Stimulated activated naive B cell treated with anti-CD40 and anti-IgM and Interleukin-4, amounts not matched to agents 10 μg/mL and 1 μg/mL and 100 μg/mL, for 72 hours (primary cell): Measurements from ENCODE around the gene TM4SF18.
"Not testable (repeated sequence)": the region's sequence is repeated elsewhere in the genome, so short reads cannot be mapped to it uniquely, and the experiment has no call there.

Experiments used
- ATAC-seq, 2 donors: fragments of 150-1000 bp; cut with Tn5 transposase; replicated peaks; 2 replicates each; pipeline ENCODE4 v1.10.0; 2021; ENCODE audit warnings: moderate library complexity in 1 of 2
- DNase-seq: peaks from one replicate; pipeline ENCODE4 v3.0.0; 2021
- H3K27ac Mint-ChIP-seq: one replicate; pipeline ENCODE4 v1.8.0; 2022; ENCODE audit warnings: mild to moderate bottlenecking, mixed read lengths
- H3K27me3 Mint-ChIP-seq, 2 donors: one replicate each; pipeline ENCODE4 v1.8.0; 2022; ENCODE audit warnings: mixed read lengths in 2 of 2
- H3K36me3 Mint-ChIP-seq, 2 donors: one replicate each; pipeline ENCODE4 v1.8.0; 2022; ENCODE audit warnings: mixed read lengths in 2 of 2, mild to moderate bottlenecking in 1 of 2
- H3K4me1 Mint-ChIP-seq, 2 donors: one replicate each; pipeline ENCODE4 v1.8.0; 2022; ENCODE audit warnings: mixed read lengths in 2 of 2, mild to moderate bottlenecking in 1 of 2
- H3K4me3 Mint-ChIP-seq, 2 donors: one replicate each; pipeline ENCODE4 v1.8.0; 2022; ENCODE audit warnings: mild to moderate bottlenecking in 2 of 2, mixed read lengths in 2 of 2, moderate library complexity in 1 of 2
- H3K9me3 Mint-ChIP-seq, 2 donors: one replicate each; pipeline ENCODE4 v1.8.0; 2022; ENCODE audit warnings: mixed read lengths in 2 of 2, mild to moderate bottlenecking in 1 of 2

TM4SF18 gene

DNA sequence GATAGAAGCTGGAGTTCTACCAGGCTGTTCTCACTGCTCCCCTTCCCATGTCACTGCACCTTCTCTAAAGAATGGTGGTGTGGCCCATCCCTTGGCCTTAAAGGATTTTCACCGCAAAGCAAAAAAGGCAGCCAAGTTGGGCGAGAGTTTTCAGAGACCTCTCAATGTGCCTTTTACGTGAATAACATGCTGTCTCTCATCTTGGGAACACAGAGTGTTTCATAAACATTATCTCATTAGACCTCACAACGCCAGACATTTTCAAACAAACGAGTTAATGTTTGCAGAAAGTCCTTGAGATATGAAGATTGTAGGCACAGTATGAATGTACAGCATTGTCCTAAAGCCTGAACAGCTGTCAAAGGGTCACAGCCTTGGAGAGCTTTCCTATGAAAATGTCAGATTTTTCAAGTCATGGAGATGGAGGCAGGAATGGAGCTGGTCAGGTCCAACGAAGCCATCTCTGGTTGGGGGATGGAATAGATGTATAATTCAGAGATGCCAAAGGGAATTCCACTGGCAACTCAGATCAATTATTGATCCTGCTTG is 22.7 kb upstream of the TM4SF18 start:
- Mint-ChIP-seq H3K27ac (no peak overlapping the region), H3K4me3 (no peak overlapping the region), H3K36me3 (no peaks in the 10 kb centered on the region), H3K27me3 (peaks cover 6 to 8% of the 10 kb centered on the region in 2 donors), H3K9me3 (peaks cover 0 to 4% of the 10 kb centered on the region in 2 donors), H3K4me1 (no peaks in the 10 kb centered on the region)
- ATAC-seq, result no peak
- no peak for DNase-seq

DNA sequence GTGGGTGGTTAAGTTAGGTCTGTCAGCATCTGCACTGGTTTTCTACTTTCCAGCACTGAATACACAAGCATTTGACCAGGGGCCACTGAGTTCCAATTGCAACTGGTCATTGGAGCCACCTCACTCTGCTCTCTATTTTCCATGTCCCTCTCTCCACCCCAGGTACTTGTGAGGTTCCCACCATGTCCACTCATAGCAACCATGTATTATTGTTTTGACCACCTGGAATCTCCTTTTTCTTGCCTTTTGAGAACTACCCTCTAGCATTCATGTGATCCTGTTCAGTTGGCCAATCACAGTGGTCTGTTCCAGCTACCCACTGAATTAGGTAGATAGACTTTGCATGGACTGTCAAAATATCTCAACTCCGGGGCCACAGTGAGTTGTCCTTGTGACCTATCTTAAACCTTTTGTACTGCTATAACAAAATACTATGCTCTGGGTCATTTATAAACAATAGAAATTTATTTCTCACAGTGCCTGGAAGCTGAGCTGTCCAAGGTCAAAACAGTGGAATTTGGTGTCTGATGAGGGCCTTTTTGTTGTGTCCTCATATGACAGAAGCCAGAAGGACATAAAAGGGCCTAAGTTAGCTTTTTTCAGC is 20.2 kb upstream of the TM4SF18 start:
- Mint-ChIP-seq H3K27ac (no peak overlapping the region), H3K4me3 (no peak overlapping the region), H3K9me3 (peaks cover 0 to 4% of the 10 kb centered on the region in 2 donors), H3K27me3 (peaks cover 4 to 6% of the 10 kb centered on the region in 2 donors), H3K4me1 (no peaks in the 10 kb centered on the region), H3K36me3 (no peaks in the 10 kb centered on the region)
- ATAC-seq, result no peak
- no peak for DNase-seq

DNA sequence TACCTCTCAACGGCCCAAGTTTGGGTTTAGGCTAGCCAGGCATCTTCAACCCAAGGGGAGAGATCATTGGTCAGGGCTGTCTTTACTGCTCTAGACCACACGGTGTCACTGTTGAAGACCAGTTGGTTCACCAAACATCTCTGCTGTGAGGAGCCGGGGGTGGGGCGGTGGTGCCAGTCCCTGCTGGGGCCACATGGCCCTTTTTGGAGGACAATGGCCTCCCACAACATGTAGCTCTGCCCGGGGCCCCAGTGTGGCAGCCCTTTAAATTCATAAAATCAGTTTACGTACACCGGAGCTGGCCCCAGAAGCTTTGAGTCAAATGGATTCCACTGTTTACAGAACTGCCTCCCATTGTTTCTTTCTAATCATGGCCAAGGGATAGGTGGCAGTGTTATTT is 19.1 kb upstream of the TM4SF18 start:
- H3K4me1 Mint-ChIP-seq, result no peaks in the 10 kb centered on the region
- no peak overlapping the region for H3K27ac Mint-ChIP-seq
- H3K9me3 Mint-ChIP-seq, result peaks cover 0 to 4% of the 10 kb centered on the region in 2 donors
- H3K36me3 Mint-ChIP-seq, result no peaks in the 10 kb centered on the region
- no peak overlapping the region for H3K4me3 Mint-ChIP-seq
- DNase-seq (peak; percentile 4), ATAC-seq (peak; percentile 86)
- peaks cover 5 to 6% of the 10 kb centered on the region in 2 donors for H3K27me3 Mint-ChIP-seq

DNA sequence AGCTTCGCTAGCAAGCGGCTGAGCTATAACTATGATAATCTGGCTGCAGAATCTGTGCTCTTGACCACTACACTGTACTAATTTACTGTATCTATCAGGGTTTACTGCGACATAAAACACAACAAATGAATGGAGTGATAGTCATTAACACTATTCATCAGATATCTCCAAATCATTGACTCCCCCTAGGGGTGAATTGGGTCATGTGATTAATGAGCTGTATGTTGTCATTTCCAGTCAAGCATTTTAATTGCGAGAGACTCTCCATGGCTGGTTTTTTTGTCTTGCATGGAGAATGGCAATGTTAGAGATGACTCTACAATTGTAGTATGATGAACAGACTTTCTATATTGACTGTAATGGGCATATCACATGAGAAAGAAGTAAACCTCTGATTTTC is 10.5 kb upstream of the TM4SF18 start:
- ATAC-seq, result no peak
- Mint-ChIP-seq H3K36me3 (no peaks in the 10 kb centered on the region), H3K27ac (no peak overlapping the region), H3K4me3 (no peak overlapping the region), H3K9me3 (no peaks in the 10 kb centered on the region), H3K4me1 (no peaks in the 10 kb centered on the region), H3K27me3 (peaks cover 17 to 21% of the 10 kb centered on the region in 2 donors)
- no peak for DNase-seq

DNA sequence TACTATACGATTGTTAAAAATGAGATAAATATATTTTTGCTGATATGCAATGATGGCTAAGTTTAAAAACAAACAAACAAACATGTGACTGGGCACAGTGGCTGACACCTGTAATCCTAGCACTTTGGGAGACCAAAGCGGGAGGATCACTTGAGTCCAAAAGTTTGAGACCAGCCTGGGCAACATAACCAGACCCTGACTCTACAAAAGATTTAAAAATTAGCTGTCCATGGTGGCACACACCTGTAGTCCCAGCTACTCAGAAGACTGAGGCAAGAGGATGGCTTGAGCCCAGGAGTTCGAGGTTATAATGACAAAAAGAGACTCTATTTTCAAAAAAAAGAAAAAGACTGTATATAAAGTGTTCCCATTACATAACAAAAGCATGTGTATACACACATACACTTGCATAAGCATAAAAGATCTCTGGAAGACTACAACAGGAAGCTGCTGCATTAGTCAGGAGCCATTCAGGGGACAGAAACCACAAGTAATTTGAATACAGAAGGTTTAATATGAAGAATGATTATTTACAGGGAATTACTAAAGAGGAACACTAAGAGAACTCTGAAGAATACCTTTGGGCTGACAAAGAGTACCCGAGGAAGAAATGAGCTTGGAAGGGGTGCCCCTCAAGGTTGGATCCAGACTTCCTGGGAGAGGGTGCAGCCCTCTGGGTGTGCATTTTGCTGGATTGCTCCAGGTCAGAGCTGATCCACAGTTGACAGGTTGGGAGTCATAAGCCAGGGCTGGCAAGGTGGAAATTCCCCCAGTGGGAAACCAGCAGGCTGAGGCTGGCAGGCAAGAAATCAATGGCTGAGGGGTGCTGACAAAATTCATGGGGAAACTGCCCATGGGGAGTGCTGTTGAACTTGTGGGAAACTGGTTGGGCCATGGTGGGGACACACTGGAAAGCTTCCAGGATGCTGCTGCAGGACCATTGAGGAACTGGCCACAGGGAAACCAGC is 9.3 kb upstream of the TM4SF18 start:
- Mint-ChIP-seq H3K4me3 (no peak overlapping the region), H3K4me1 (no peaks in the 10 kb centered on the region), H3K27ac (no peak overlapping the region), H3K36me3 (no peaks in the 10 kb centered on the region), H3K9me3 (no peaks in the 10 kb centered on the region), H3K27me3 (peaks cover 17 to 21% of the 10 kb centered on the region in 2 donors)
- no peak for DNase-seq
- no peak for ATAC-seq

DNA sequence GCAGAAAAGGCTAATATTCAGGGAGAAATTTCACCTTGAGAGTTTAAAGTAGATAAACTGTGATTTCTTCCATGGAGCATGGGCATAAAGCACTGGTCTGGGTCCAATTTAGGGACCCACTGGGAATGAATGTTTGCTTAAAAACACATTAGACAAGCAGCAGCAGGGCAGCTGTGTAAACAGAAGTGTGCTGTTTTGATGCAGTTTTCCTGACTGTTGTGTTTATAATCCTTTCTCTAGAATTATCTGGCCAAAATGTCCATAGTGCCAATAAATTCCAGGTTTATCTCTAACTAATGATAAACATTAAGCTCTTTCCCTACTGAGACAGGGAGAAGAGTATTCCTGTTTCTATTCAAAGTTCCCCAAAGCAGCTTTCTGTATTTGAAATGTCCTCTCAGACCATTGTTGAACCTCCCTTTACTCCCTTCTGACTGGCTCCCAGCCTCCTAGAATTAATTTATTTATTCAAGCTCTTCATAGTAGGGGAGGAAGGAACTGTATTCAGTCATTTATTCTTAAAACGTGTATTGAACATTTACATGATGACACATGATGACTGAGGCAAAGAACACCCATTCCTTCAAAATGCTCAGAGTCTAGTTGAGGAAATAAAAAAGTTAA is 7.0 kb upstream of the TM4SF18 start:
- H3K9me3 Mint-ChIP-seq, result no peaks in the 10 kb centered on the region
- H3K36me3 Mint-ChIP-seq, result no peaks in the 10 kb centered on the region
- no peak overlapping the region for H3K27ac Mint-ChIP-seq
- H3K4me3 Mint-ChIP-seq, result no peak overlapping the region
- DNase-seq (no peak), ATAC-seq (no peak)
- peaks cover 16 to 17% of the 10 kb centered on the region in 2 donors for H3K27me3 Mint-ChIP-seq
- no peaks in the 10 kb centered on the region for H3K4me1 Mint-ChIP-seq

DNA sequence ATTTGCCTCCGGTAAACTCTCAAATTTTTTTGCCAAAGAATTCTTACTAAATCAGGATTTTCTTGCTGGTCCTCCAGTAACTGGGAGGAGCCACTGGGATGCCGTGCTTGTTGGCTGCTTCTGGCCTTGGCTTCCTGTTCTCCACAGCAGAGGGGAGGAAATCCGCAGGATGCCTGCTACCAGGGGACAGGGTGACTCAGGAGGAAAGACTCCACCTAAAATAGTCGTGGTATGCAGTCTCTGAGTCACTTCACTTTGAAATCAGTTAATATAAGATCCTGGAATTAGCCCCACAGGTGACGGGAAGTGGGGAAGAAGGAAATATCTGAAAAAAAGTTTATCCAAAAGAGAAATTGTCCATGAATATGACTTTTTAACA is 6.5 kb upstream of the TM4SF18 start:
- DNase-seq (no peak), ATAC-seq (no peak)
- Mint-ChIP-seq H3K9me3 (no peaks in the 10 kb centered on the region), H3K4me3 (no peak overlapping the region), H3K36me3 (no peaks in the 10 kb centered on the region), H3K27me3 (peaks cover 16 to 17% of the 10 kb centered on the region in 2 donors), H3K4me1 (no peaks in the 10 kb centered on the region), H3K27ac (no peak overlapping the region)

DNA sequence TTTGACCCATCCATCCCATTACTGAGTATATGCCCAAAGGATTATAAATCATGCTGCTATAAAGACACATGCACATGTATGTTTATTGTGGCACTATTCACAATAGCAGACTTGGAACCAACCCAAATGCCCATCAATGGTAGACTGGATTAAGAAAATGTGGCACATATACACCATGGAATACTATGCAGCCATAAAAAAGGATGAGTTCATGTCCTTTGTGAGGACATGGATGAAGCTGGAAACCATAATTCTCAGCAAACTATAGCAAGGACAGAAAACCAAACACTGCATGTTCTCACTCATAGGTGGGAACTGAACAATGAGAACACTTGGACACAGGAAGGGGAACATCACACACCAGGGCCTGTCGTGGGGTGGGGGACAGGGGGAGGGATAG is 4.0 kb upstream of the TM4SF18 start:
- not testable (repeated sequence) for ATAC-seq, H3K4me3 Mint-ChIP-seq, H3K36me3 Mint-ChIP-seq, H3K27ac Mint-ChIP-seq, H3K4me1 Mint-ChIP-seq, DNase-seq, H3K27me3 Mint-ChIP-seq, H3K9me3 Mint-ChIP-seq

DNA sequence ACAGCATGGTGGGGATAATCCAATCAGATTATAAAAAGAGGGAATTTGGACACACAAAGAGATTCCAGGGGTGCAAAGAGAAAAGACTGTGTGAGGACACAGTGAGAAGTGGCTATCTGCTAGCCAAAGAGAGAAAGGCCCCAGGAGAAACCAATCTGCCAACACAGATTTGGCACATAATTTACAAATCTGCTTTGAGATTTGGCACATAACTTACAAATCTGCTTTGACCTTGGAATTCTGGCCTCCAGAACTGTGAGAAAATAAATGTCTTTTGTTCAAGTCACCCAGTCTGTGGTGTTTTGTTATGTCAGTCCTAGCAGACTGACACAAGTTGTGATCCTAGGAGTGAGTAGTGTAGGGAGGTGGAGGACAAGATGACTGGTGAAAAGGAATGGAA is 3.5 kb upstream of the TM4SF18 start:
- Mint-ChIP-seq H3K9me3 (no peaks in the 10 kb centered on the region), H3K4me1 (no peaks in the 10 kb centered on the region), H3K27me3 (peaks cover 5 to 9% of the 10 kb centered on the region in 2 donors), H3K4me3 (no peak overlapping the region), H3K27ac (no peak overlapping the region), H3K36me3 (no peaks in the 10 kb centered on the region)
- DNase-seq (no peak), ATAC-seq (no peak)

DNA sequence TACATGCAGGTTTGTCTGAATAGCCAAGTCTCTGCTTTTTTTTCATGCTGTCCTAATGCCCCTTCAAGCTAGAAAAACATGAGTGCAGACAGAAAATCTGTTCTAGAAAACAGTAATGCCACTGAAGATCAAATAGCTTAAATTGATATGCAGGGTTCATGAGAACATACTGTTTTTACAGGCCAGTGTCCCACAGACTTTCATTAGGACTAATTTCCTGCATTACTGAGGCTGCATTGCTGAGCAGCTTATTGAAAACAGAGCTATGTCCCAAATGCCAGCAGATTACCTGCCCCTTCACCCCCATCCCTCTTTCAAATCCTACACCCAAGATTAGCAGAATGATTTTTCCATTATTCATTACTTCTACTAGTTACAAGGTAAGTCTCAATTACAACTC is 665 bp downstream of the TM4SF18 start:
- DNase-seq, result no peak
- no peak for ATAC-seq
- Mint-ChIP-seq H3K36me3 (no peaks in the 10 kb centered on the region), H3K27ac (no peak overlapping the region), H3K27me3 (peaks cover 0 to 4% of the 10 kb centered on the region in 2 donors), H3K4me3 (no peak overlapping the region), H3K9me3 (no peaks in the 10 kb centered on the region), H3K4me1 (no peaks in the 10 kb centered on the region)

DNA sequence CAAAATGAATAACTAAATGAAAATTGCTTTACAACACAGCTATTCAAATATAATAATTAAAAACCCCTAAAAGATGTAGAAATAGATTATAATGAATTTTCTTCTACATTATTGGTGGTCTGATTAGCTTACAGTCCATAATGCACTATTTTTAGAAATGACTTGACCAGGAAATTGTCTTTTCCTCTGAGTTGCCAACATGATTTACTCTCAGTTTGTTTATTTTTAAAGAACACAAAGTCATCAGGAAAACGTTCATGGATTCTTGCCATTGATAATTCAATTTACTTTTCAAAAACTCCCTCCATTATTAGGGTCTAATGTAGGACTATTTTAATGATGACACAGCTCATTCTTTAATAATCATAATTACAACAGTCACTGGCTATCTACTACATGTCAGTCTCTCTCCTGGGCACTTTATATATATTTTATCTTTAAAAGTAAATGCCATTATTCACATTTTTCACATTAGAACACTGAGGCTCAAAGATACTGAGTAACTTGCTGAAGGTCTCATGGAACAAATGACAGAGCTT is 1.1 kb downstream of the TM4SF18 start:
- Mint-ChIP-seq H3K9me3 (no peaks in the 10 kb centered on the region), H3K4me1 (no peaks in the 10 kb centered on the region), H3K27ac (no peak overlapping the region), H3K4me3 (no peak overlapping the region), H3K27me3 (peaks cover 0 to 4% of the 10 kb centered on the region in 2 donors), H3K36me3 (no peaks in the 10 kb centered on the region)
- ATAC-seq (no peak), DNase-seq (no peak)

DNA sequence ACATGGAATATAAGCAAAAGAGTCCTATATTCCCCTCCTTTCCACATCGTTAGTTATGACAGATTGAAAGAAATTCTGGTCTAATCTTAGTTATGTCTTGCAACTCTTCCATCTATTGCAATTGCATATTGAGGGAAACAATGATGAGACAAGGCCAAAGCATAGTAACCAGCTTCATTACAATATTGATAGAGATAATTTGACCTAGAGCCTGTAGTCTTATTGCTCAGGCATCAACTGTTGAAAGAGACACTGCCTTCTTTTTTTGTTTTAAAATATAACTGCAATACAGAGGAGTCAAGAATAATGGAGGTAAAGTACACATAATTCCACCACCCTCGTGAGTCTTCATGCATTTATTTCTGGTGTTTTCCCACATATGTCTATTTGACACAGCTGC is 2.0 kb downstream of the TM4SF18 start:
- no peak overlapping the region for H3K4me3 Mint-ChIP-seq

DNA sequence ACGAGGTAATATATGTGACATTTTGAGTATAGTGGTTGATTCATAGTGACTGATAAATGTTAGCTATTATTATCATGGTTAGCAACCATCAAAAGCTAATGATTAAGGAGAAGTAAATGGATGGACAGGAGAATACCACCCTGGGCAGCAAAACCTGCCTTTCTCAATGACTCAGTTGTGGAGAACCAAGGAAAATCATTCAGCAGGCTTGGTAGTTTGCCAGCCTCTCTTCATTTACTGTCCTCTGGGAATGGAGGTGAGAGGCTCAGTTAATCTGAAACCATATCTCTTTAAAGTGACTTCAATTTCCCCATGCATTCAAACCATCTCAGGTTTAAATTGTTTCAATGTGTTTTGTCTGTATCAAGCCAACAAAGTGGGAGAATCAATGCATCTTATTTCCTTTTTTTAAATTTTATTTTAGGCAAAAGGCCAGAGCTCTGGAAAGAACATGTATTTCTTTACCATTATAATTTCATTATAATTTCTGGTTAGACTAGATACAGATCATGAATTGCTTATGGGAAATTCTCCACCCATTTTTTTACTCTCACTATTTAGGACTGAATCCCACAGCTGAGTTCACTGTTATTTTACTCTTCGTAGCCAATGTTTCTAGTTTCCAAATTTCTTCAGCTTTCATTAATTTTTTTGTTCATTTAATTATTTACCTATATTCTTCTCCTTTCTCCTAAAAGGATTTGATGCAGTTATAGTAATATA is 2.7 kb downstream of the TM4SF18 start:
- Mint-ChIP-seq H3K9me3 (no peaks in the 10 kb centered on the region), H3K27me3 (peaks cover 0 to 4% of the 10 kb centered on the region in 2 donors), H3K36me3 (no peaks in the 10 kb centered on the region), H3K4me1 (no peaks in the 10 kb centered on the region), H3K27ac (no peak overlapping the region), H3K4me3 (no peak overlapping the region)
- DNase-seq, result no peak
- ATAC-seq, result no peak

More for the DNA sequence above, 2.0 kb downstream of the TM4SF18 start:
- Mint-ChIP-seq H3K4me1 (no peaks in the 10 kb centered on the region), H3K27me3 (peaks cover 0 to 4% of the 10 kb centered on the region in 2 donors), H3K9me3 (no peaks in the 10 kb centered on the region), H3K36me3 (no peaks in the 10 kb centered on the region), H3K27ac (no peak overlapping the region)
- DNase-seq, result no peak
- ATAC-seq, result no peak

DNA sequence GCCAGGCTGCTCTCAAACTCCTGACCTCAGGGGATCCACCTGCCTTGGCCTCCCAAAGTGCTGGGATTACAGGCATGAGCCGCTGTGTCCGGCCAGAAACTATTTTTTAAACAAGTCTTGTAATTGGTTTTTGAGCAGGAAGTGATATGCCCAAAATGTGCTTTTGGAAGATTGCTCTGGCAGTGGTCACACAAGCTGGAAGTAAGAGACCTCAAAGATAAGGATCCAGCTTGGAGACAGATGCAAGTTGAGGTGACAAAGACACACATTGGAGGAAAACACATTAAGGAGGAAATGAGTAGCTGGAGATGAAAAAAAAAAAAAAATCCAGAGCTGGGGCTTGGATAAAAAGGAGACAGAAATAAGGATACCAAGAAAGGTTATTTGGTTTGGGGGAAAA is 6.3 kb downstream of the TM4SF18 start:
- H3K4me1 Mint-ChIP-seq, result no peaks in the 10 kb centered on the region
- DNase-seq (no peak), ATAC-seq (no peak)
- H3K4me3 Mint-ChIP-seq, result no peak overlapping the region
- H3K9me3 Mint-ChIP-seq, result no peaks in the 10 kb centered on the region
- H3K36me3 Mint-ChIP-seq, result no peaks in the 10 kb centered on the region
- peaks cover 0 to 9% of the 10 kb centered on the region in 2 donors for H3K27me3 Mint-ChIP-seq
- no peak overlapping the region for H3K27ac Mint-ChIP-seq
